HUES48 (cell line): ENCODE measurements around the gene BCLAF3.

Experiments used
- H3K27ac ChIP-seq: one replicate; pipeline ENCODE4 v1.7.0; 2013; ENCODE audit warnings: low read depth, low read length, inconsistent platforms
- H3K27me3 ChIP-seq: 2 replicates; pipeline ENCODE4 v1.6.1; 2013; ENCODE audit warnings: mild to moderate bottlenecking, low read length; ENCODE audit not compliant: control insufficient read depth, insufficient read depth
- H3K36me3 ChIP-seq: 2 replicates; pipeline ENCODE4 v1.6.1; 2013; ENCODE audit warnings: low read length; ENCODE audit not compliant: control insufficient read depth, insufficient read depth
- H3K4me1 ChIP-seq: 2 replicates; pipeline ENCODE4 v1.6.1; 2013; ENCODE audit warnings: mild to moderate bottlenecking, low read length; ENCODE audit not compliant: control insufficient read depth, insufficient read depth
- H3K4me3 ChIP-seq: 2 replicates; pipeline ENCODE4 v1.5.1; 2013; ENCODE audit warnings: mild to moderate bottlenecking, low read depth, low read length
- H3K9ac ChIP-seq: 2 replicates; pipeline ENCODE4 v1.6.1; 2013; ENCODE audit warnings: mild to moderate bottlenecking, low read depth, low read length, moderate library complexity
- H3K9me3 ChIP-seq: 2 replicates; pipeline ENCODE4 v1.6.1; 2013; ENCODE audit warnings: low read length; ENCODE audit not compliant: control insufficient read depth, insufficient read depth

The BCLAF3 gene

DNA sequence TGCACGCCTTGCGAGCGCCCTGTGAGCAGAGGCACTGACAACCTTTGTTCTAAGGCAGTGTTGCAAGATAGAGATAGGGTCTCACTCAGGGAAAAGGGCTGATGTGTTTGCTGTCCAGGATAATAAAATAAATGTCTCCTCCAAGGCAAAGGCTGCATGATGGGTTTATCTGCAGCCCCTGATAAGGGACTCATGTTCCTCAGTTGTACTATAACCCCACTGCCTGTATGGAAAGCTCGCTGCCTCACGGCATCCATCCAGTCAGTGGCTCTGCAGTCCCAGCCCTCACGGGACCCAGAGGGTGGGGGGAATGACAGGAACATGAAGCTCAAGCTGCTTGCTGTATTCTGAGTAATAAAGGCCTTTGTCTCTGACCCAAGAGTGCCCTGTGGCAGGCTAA, 22.6 kb downstream of the BCLAF3 start:
- H3K4me1 ChIP-seq, result peaks cover 9% of the 10 kb centered on the region; the same call in 1 of the 2 replicates
- no peaks in the 10 kb centered on the region for H3K27me3 ChIP-seq
- peaks cover 35% of the 10 kb centered on the region for H3K36me3 ChIP-seq

GRCh38 chrX:19966056-19966455, 24.8 kb downstream of the BCLAF3 start:
- no peak overlapping the region for H3K27ac ChIP-seq
- no peaks in the 10 kb centered on the region for H3K9me3 ChIP-seq
- 0 out of 2 replicates have a peak, but pooled peaks cover 3% of the 10 kb centered on the region for H3K4me1 ChIP-seq
- H3K27me3 ChIP-seq, result no peaks in the 10 kb centered on the region
- no peak overlapping the region for H3K4me3 ChIP-seq
- no peak overlapping the region for H3K9ac ChIP-seq
- H3K36me3 ChIP-seq, result peaks cover 43% of the 10 kb centered on the region

More for the DNA sequence above, 22.6 kb downstream of the BCLAF3 start:
- Histone ChIP-seq H3K27ac (no peak overlapping the region), H3K9ac (no peak overlapping the region), H3K9me3 (no peaks in the 10 kb centered on the region), H3K4me3 (no peak overlapping the region)

DNA sequence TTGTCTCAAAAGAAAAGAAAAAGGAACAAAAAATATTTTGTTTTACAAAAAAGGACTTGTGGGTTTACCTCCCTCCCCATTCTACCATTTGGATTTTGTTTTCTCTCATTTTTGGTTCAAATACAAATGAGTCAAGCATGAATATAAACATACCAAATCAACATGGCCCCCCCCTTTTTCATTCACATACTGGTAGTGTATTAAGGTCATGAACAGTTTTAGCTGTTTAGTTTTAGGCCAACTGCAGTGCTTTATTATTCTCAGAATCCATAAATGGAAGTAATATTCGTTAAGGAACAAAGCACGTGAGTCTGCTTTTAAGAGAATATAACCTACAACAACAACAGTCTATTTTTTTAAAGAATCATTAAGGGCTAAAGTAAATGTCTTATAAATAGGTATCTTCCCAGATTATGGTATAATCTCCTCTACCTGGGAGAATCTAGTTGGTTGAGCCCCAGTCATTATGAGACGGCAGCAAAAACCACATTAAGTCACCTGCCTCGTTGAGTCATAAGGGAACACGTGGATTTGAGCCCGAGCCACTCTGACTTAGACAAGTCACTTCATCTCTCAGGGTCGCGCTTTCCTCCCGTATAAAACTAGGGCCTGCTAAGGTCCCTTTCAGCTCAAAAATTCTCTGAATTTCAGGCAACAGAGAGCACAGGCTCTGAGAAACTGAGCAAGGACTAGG, 26.7 kb downstream of the BCLAF3 start:
- Histone ChIP-seq H3K4me1 (0 out of 2 replicates have a peak, but pooled peaks cover 3% of the 10 kb centered on the region), H3K27ac (no peak overlapping the region), H3K27me3 (no peaks in the 10 kb centered on the region), H3K36me3 (peaks cover 40% of the 10 kb centered on the region), H3K9me3 (no peaks in the 10 kb centered on the region), H3K9ac (no peak overlapping the region), H3K4me3 (no peak overlapping the region)

DNA sequence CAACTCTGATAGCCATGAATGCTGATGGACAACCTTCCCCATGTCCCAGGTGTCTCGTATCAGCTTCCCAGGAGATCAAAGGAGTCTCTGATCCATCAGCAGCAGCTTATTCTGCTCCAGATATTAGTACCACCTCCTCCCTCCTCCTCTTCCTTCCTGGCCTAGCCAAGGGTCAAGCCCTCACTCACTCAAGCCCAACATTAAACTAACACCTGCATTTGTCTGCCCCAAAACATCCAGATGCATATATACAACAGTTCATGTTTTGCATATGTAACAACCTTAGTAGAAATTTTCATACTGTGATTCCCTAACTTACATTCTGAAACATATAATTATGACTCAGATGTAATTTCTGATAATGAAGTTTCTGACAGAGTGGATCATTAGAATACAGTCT, 29.9 kb downstream of the BCLAF3 start:
- Histone ChIP-seq H3K27me3 (no peaks in the 10 kb centered on the region), H3K27ac (no peak overlapping the region), H3K9me3 (no peaks in the 10 kb centered on the region), H3K36me3 (peaks cover 30% of the 10 kb centered on the region), H3K9ac (no peak overlapping the region), H3K4me3 (no peak overlapping the region), H3K4me1 (no peaks in the 10 kb centered on the region)

GRCh38 chrX:19958552-19959486, 32.0 kb downstream of the BCLAF3 start:
- no peak overlapping the region for H3K9ac ChIP-seq
- no peak overlapping the region for H3K4me3 ChIP-seq
- H3K36me3 ChIP-seq, result peaks cover 21% of the 10 kb centered on the region; the same call in 1 of the 2 replicates
- H3K9me3 ChIP-seq, result no peaks in the 10 kb centered on the region
- H3K27ac ChIP-seq, result no peak overlapping the region
- H3K27me3 ChIP-seq, result no peaks in the 10 kb centered on the region
- no peaks in the 10 kb centered on the region for H3K4me1 ChIP-seq

GRCh38 chrX:19956923-19957322, 33.9 kb downstream of the BCLAF3 start:
- Histone ChIP-seq H3K27ac (no peak overlapping the region), H3K4me1 (no peaks in the 10 kb centered on the region), H3K4me3 (no peak overlapping the region), H3K27me3 (no peaks in the 10 kb centered on the region), H3K9ac (no peak overlapping the region), H3K36me3 (peaks cover 14% of the 10 kb centered on the region; the same call in 1 of the 2 replicates), H3K9me3 (no peaks in the 10 kb centered on the region)

- no peak overlapping the region for H3K9ac ChIP-seq
- no peak overlapping the region for H3K27ac ChIP-seq
- no peaks in the 10 kb centered on the region for H3K9me3 ChIP-seq
- H3K4me3 ChIP-seq, result no peak overlapping the region
- peaks cover 14% of the 10 kb centered on the region; the same call in 1 of the 2 replicates for H3K36me3 ChIP-seq
- no peaks in the 10 kb centered on the region for H3K27me3 ChIP-seq
- no peaks in the 10 kb centered on the region for H3K4me1 ChIP-seq
Measured at GRCh38 chrX:19956306-19956705, 34.6 kb downstream of the BCLAF3 start.

- Histone ChIP-seq H3K4me3 (no peak overlapping the region), H3K27ac (no peak overlapping the region), H3K9me3 (no peaks in the 10 kb centered on the region), H3K9ac (no peak overlapping the region), H3K4me1 (no peaks in the 10 kb centered on the region), H3K36me3 (peaks cover 14% of the 10 kb centered on the region; the same call in 1 of the 2 replicates), H3K27me3 (no peaks in the 10 kb centered on the region)
Measured at GRCh38 chrX:19955306-19955705, 35.6 kb downstream of the BCLAF3 start.

- H3K27me3 ChIP-seq, result no peaks in the 10 kb centered on the region
- no peak overlapping the region for H3K27ac ChIP-seq
Measured at GRCh38 chrX:19954335-19955096, 36.3 kb downstream of the BCLAF3 start.

GRCh38 chrX:19953145-19953544, 37.7 kb downstream of the BCLAF3 start:
- H3K9ac ChIP-seq, result no peak overlapping the region
- H3K36me3 ChIP-seq, result peaks cover 24% of the 10 kb centered on the region
- H3K27me3 ChIP-seq, result no peaks in the 10 kb centered on the region
- H3K4me3 ChIP-seq, result no peak overlapping the region
- H3K9me3 ChIP-seq, result no peaks in the 10 kb centered on the region
- H3K4me1 ChIP-seq, result no peaks in the 10 kb centered on the region
- no peak overlapping the region for H3K27ac ChIP-seq

More at GRCh38 chrX:19954335-19955096, 36.3 kb downstream of the BCLAF3 start:
- Histone ChIP-seq H3K36me3 (peaks cover 18% of the 10 kb centered on the region), H3K4me3 (no peak overlapping the region), H3K9me3 (no peaks in the 10 kb centered on the region), H3K9ac (no peak overlapping the region), H3K4me1 (no peaks in the 10 kb centered on the region)
